Umbilical cord (tissue), 1 donor: ENCODE data around the gene ZNF304. TPM values are rescaled to one million over a fixed set of nuclear protein-coding genes. Genes with fewer than 3 reads are reported as not detected.

ENCODE experiments used
- total RNA-seq: library from RNA; depleted of rRNA; stranded (reverse); fragments of >200 nt; gene quantifications from one replicate; pipeline ENCODE4 v1.2.3, GENCODE V29; 2014; ENCODE audit warnings: low replicate concordance; ENCODE audit not compliant: insufficient read depth

ZNF304 gene
- total RNA-seq, 1 donor from 2014 or later, result 12.8 TPM

Other genes with a start within 250 kb of the ZNF304 start
- 6.0 TPM for gene USP29, start 231.3 kb upstream of the ZNF304 start, total RNA-seq
- 1.4 TPM for gene ZIM3, start 206.1 kb upstream of the ZNF304 start, total RNA-seq
- not detected for gene DUXA, start 183.8 kb upstream of the ZNF304 start, total RNA-seq
- 33.2 TPM for gene ZNF264, start 159.8 kb upstream of the ZNF304 start, total RNA-seq
- not detected for gene AURKC, start 120.2 kb upstream of the ZNF304 start, total RNA-seq
- 49.6 TPM for gene ZNF805, start 110.6 kb upstream of the ZNF304 start, total RNA-seq
- gene ZNF460, start 70.8 kb upstream of the ZNF304 start, total RNA-seq, result 119 TPM
- 12.3 TPM for gene ZNF543, start 30.8 kb upstream of the ZNF304 start, total RNA-seq
- 3.1 TPM for gene TRAPPC2B, start 12.3 kb downstream of the ZNF304 start, total RNA-seq
- gene ZNF547, start 12.3 kb downstream of the ZNF304 start, total RNA-seq, result 5.3 TPM
- gene ZNF548, start 38.6 kb downstream of the ZNF304 start, total RNA-seq, result 33.7 TPM
- 18.5 TPM for gene ZNF17, start 59.9 kb downstream of the ZNF304 start, total RNA-seq
- 10.1 TPM for gene ZNF749, start 84.1 kb downstream of the ZNF304 start, total RNA-seq
- 4.3 TPM for gene VN1R1, start 105.9 kb downstream of the ZNF304 start, total RNA-seq
- gene ZNF772, start 126.3 kb downstream of the ZNF304 start, total RNA-seq, result 13.7 TPM
- gene ZNF419, start 136.5 kb downstream of the ZNF304 start, total RNA-seq, result 32.7 TPM
- 13.5 TPM for gene ZNF773, start 148.7 kb downstream of the ZNF304 start, total RNA-seq
- gene ZNF549, start 176.1 kb downstream of the ZNF304 start, total RNA-seq, result 12.5 TPM
- gene ZNF550, start 208.6 kb downstream of the ZNF304 start, total RNA-seq, result 2.9 TPM
- 1.2 TPM for gene ZNF416, start 227.6 kb downstream of the ZNF304 start, total RNA-seq
- gene ZIK1, start 232.9 kb downstream of the ZNF304 start, total RNA-seq, result 14.4 TPM
- gene ZNF530, start 248.6 kb downstream of the ZNF304 start, total RNA-seq, result 2.2 TPM